Mesodermal cell (in vitro differentiated cells): ENCODE results near the gene RRM2. TPM values are rescaled to one million over a fixed set of nuclear protein-coding genes. Genes with fewer than 3 reads are reported as not detected.

Experiments
- H3K27ac ChIP-seq: 2 replicates; pipeline ENCODE4 v1.7.0; 2013; ENCODE audit warnings: mild to moderate bottlenecking, low read depth, low read length, moderate library complexity; ENCODE audit not compliant: severe bottlenecking
- H3K36me3 ChIP-seq: 2 replicates; pipeline ENCODE4 v1.7.1; 2013; ENCODE audit warnings: mild to moderate bottlenecking, low read length, moderate library complexity; ENCODE audit not compliant: control insufficient read depth, insufficient read depth
- H3K4me1 ChIP-seq: one replicate; pipeline ENCODE4 v1.7.1; 2013; ENCODE audit warnings: mild to moderate bottlenecking, low read length; ENCODE audit not compliant: insufficient read depth, control insufficient read depth, poor library complexity, severe bottlenecking
- H3K4me3 ChIP-seq: 2 replicates; pipeline ENCODE4 v1.7.0; 2013; ENCODE audit warnings: low read length, control low read depth, mild to moderate bottlenecking; ENCODE audit not compliant: insufficient read depth, poor library complexity, severe bottlenecking; ENCODE audit errors: extremely low read depth
- H3K9me3 ChIP-seq: 2 replicates; pipeline ENCODE4 v1.7.1; 2013; ENCODE audit warnings: mild to moderate bottlenecking, low read length, moderate library complexity; ENCODE audit not compliant: control insufficient read depth
- WGBS, 2 experiments: methylation state at CpG; one replicate each; pipeline ENCODE4 v1.1.5; 2013; ENCODE audit warnings: missing lambda C conversion rate in 2 of 2; ENCODE audit not compliant: insufficient coverage in 2 of 2; 5-methylcytosine and 5-hydroxymethylcytosine counted together
- polyA plus RNA-seq, 2 experiments: library from polyadenylated mRNA; stranded (reverse); fragments of 50-300 nt; gene quantifications; one replicate each; pipeline ENCODE4 v1.2.3, GENCODE V29; 2013

RRM2 gene
- 102 TPM for polyA plus RNA-seq (2013, experiment 1 of 2)
- 101 TPM for polyA plus RNA-seq (2013, experiment 2 of 2)

- H3K4me3 ChIP-seq: peak within 1 kb of the TSS; percentile 70
- peak within 1 kb of the TSS; percentile 86 for H3K27ac ChIP-seq
- peaks cover 33% of the 10 kb centered on the region for H3K36me3 ChIP-seq
- H3K4me1 ChIP-seq: peaks cover 19% of the 10 kb centered on the region
- WGBS, 2 experiments: 0% methylated on average over 64 to 70 of the region's 81 CpGs
- no peaks in the 10 kb centered on the region for H3K9me3 ChIP-seq
Observed at GRCh38 chr2:10122500-10123280, at the start of gene RRM2. Gene RRM2 (plus strand): TSS chr2:10122739. CDS start chr2:10122799, 60 bp downstream.

GRCh38 chr2:10073706-10074105, 48.8 kb upstream of the RRM2 start:
- H3K4me1 ChIP-seq: no peaks in the 10 kb centered on the region
- no peak overlapping the region for H3K27ac ChIP-seq
- no peak overlapping the region for H3K4me3 ChIP-seq
- 67 to 70% methylated on average over 6 to 8 of the region's 8 CpGs for WGBS, 2 experiments
- H3K9me3 ChIP-seq: no peaks in the 10 kb centered on the region
- no peaks in the 10 kb centered on the region for H3K36me3 ChIP-seq

GRCh38 chr2:10075101-10075500, 47.4 kb upstream of the RRM2 start:
- H3K4me1 ChIP-seq: no peaks in the 10 kb centered on the region
- WGBS, 2 experiments: 83 to 84% methylated on average over 13 of the region's 13 CpGs
- no peaks in the 10 kb centered on the region for H3K9me3 ChIP-seq
- H3K27ac ChIP-seq: no peak overlapping the region
- no peaks in the 10 kb centered on the region for H3K36me3 ChIP-seq
- H3K4me3 ChIP-seq: no peak overlapping the region

GRCh38 chr2:10075571-10076209, 46.8 kb upstream of the RRM2 start:
- no peak overlapping the region for H3K4me3 ChIP-seq
- no peaks in the 10 kb centered on the region for H3K36me3 ChIP-seq
- no peaks in the 10 kb centered on the region for H3K4me1 ChIP-seq
- H3K9me3 ChIP-seq: no peaks in the 10 kb centered on the region
- 84 to 94% methylated on average over 4 to 7 of the region's 9 CpGs for WGBS, 2 experiments
- no peak overlapping the region for H3K27ac ChIP-seq

GRCh38 chr2:10076511-10076910, 46.0 kb upstream of the RRM2 start:
- WGBS, 2 experiments: 86 to 92% methylated on average over 11 to 13 of the region's 13 CpGs
- Histone ChIP-seq H3K9me3 (no peaks in the 10 kb centered on the region), H3K27ac (no peak overlapping the region), H3K4me3 (no peak overlapping the region), H3K36me3 (no peaks in the 10 kb centered on the region), H3K4me1 (peaks cover 4% of the 10 kb centered on the region)

GRCh38 chr2:10076988-10077527, 45.5 kb upstream of the RRM2 start:
- Histone ChIP-seq H3K4me1 (peaks cover 4% of the 10 kb centered on the region), H3K4me3 (no peak overlapping the region)
- WGBS, 2 experiments: 92 to 98% methylated on average over 3 to 4 of the region's 5 CpGs

GRCh38 chr2:10078001-10078400, 44.5 kb upstream of the RRM2 start:
- Histone ChIP-seq H3K27ac (no peak overlapping the region), H3K4me3 (no peak overlapping the region), H3K4me1 (peaks cover 4% of the 10 kb centered on the region), H3K9me3 (no peaks in the 10 kb centered on the region), H3K36me3 (no peaks in the 10 kb centered on the region)
- 96 to 98% methylated on average over 4 to 6 of the region's 7 CpGs for WGBS, 2 experiments

More at GRCh38 chr2:10076988-10077527, 45.5 kb upstream of the RRM2 start:
- Histone ChIP-seq H3K9me3 (no peaks in the 10 kb centered on the region), H3K27ac (no peak overlapping the region), H3K36me3 (no peaks in the 10 kb centered on the region)

- Histone ChIP-seq H3K36me3 (no peaks in the 10 kb centered on the region), H3K4me1 (peaks cover 4% of the 10 kb centered on the region), H3K27ac (no peak overlapping the region), H3K4me3 (peak overlapping the region; percentile 39), H3K9me3 (no peaks in the 10 kb centered on the region)
- whole genome bisulfite sequencing, 2 experiments: 37 to 46% methylated on average over 7 to 9 of the region's 12 CpGs
Observed at GRCh38 chr2:10078704-10079265, 43.8 kb upstream of the RRM2 start.

GRCh38 chr2:10079266-10079869, 43.2 kb upstream of the RRM2 start:
- WGBS, 2 experiments: 4 to 8% methylated on average over 37 to 44 of the region's 53 CpGs
- Histone ChIP-seq H3K27ac (no peak overlapping the region), H3K4me1 (peaks cover 4% of the 10 kb centered on the region), H3K36me3 (no peaks in the 10 kb centered on the region), H3K4me3 (peak overlapping the region; percentile 39), H3K9me3 (no peaks in the 10 kb centered on the region)

GRCh38 chr2:10079870-10080535, 42.5 kb upstream of the RRM2 start, which contains the start of gene CYS1:
Gene CYS1 (minus strand): TSS chr2:10080411. CDS start chr2:10080223, 188 bp downstream.
- Histone ChIP-seq H3K27ac (no peak within 1 kb of the TSS), H3K36me3 (no peaks in the 10 kb centered on the region), H3K9me3 (no peaks in the 10 kb centered on the region), H3K4me1 (peaks cover 4% of the 10 kb centered on the region), H3K4me3 (peak within 1 kb of the TSS; percentile 39)
- 1% methylated on average over 35 to 64 of the region's 98 CpGs for WGBS, 2 experiments
